Keratinocyte (primary cell): ENCODE measurements around the gene TMEM115. TPM values are rescaled to one million over a fixed set of nuclear protein-coding genes. Genes with fewer than 3 reads are reported as not detected.

Experiments
- DNase-seq: peaks from one replicate; pipeline ENCODE4 v3.0.0-alpha.2; 2011; ENCODE audit warnings: low read depth, missing footprints, low spot score
- FAIRE-seq: peaks from 2 replicates; lab custom pipeline; 2011; peaks lifted over from hg19 to GRCh38; lab: Jason Lieb, UNC
- H2AFZ ChIP-seq: 2 replicates; pipeline ENCODE4 v1.6.0; 2012; ENCODE audit warnings: low read length, control low read depth, inconsistent platforms; ENCODE audit not compliant: control insufficient read depth
- H3K27ac ChIP-seq: 2 replicates; pipeline ENCODE4 v1.5.1; 2011; ENCODE audit warnings: low read length; ENCODE audit not compliant: control insufficient read depth, insufficient read depth
- H3K27me3 ChIP-seq: 3 replicates; pipeline ENCODE4 v1.6.0; 2011; ENCODE audit warnings: low read length; ENCODE audit not compliant: control insufficient read depth, insufficient read depth; ENCODE audit errors: extremely low read depth
- H3K36me3 ChIP-seq, 2 experiments: 2 replicates in 1 of 2; 3 replicates in 1 of 2; pipeline ENCODE4 v1.5.1; 2011; ENCODE audit warnings: low read length in 2 of 2, mild to moderate bottlenecking in 1 of 2; ENCODE audit not compliant: control insufficient read depth in 2 of 2, insufficient read depth in 2 of 2; ENCODE audit errors: extremely low read depth in 1 of 2
- H3K4me1 ChIP-seq: 3 replicates; pipeline ENCODE4 v1.5.1; 2011; ENCODE audit warnings: low read length; ENCODE audit not compliant: control insufficient read depth, insufficient read depth; ENCODE audit errors: extremely low read depth
- H3K4me2 ChIP-seq: 3 replicates; pipeline ENCODE4 v1.6.0; 2011; ENCODE audit warnings: low read depth, low read length; ENCODE audit not compliant: control insufficient read depth, insufficient read depth; ENCODE audit errors: extremely low read depth
- H3K4me3 ChIP-seq, 3 experiments: fragments of 200-600 bp in 1 of 3; sonication (generic) in 1 of 3; 2 replicates in 2 of 3; 3 replicates in 1 of 3; pipeline ENCODE4 v1.5.1; 2011 to 2016; ENCODE audit warnings: low read length in 3 of 3, mild to moderate bottlenecking in 3 of 3, control low read depth in 2 of 3, inconsistent platforms in 1 of 3, low read depth in 1 of 3, mixed read lengths in 1 of 3, mixed run types in 1 of 3, moderate library complexity in 1 of 3; ENCODE audit not compliant: control insufficient read depth in 2 of 3, insufficient read depth in 2 of 3; ENCODE audit errors: extremely low read depth in 1 of 3
- H3K79me2 ChIP-seq: 2 replicates; pipeline ENCODE4 v1.6.0; 2012; ENCODE audit warnings: low read length; ENCODE audit not compliant: control insufficient read depth, insufficient read depth
- H3K9ac ChIP-seq: 3 replicates; pipeline ENCODE4 v1.6.0; 2011; ENCODE audit warnings: low read length; ENCODE audit not compliant: control insufficient read depth, insufficient read depth; ENCODE audit errors: extremely low read depth
- H3K9me1 ChIP-seq: 3 replicates; pipeline ENCODE4 v1.6.0; 2011; ENCODE audit warnings: low read length; ENCODE audit not compliant: control insufficient read depth, insufficient read depth; ENCODE audit errors: extremely low read depth
- H3K9me3 ChIP-seq: 2 replicates; pipeline ENCODE4 v1.5.1; 2012; ENCODE audit warnings: low read depth, low read length; ENCODE audit not compliant: control insufficient read depth
- H4K20me1 ChIP-seq: 3 replicates; pipeline ENCODE4 v1.6.0; 2011; ENCODE audit warnings: low read length; ENCODE audit not compliant: control insufficient read depth, insufficient read depth; ENCODE audit errors: extremely low read depth
- CTCF ChIP-seq, 3 experiments: IDR thresholded peaks in 1 of 3; conservative IDR thresholded peaks in 1 of 3; optimal IDR thresholded peaks in 1 of 3; 2 replicates in 2 of 3; 3 replicates in 1 of 3; pipeline versions ENCODE3 to v1.5.1; 2011; ENCODE audit warnings: low read length in 3 of 3, mild to moderate bottlenecking in 3 of 3, moderate library complexity in 2 of 3, control low read depth in 1 of 3, inconsistent platforms in 1 of 3; ENCODE audit not compliant: insufficient read depth in 2 of 3; ENCODE audit errors: extremely low read depth in 1 of 3
- EZH2 ChIP-seq: IDR thresholded peaks from one replicate; pipeline ENCODE4 v1.6.1; 2012; ENCODE audit warnings: inconsistent platforms, mild to moderate bottlenecking, low read length, moderate library complexity
- dilution Hi-C: fragments of 300-500 bp; cut with MboI; formaldehyde crosslinking; loops from one replicate; pipeline ENCODE4 v1.7.0; 2020; ENCODE audit warnings: low sequenced_read_pairs; ENCODE audit not compliant: extremely low pct_ligation_motif_present
- polyA plus RNA-seq, 5 experiments: library from polyadenylated mRNA; depleted of rRNA in 3 of 5; stranded (reverse) in 3 of 5; stranded (forward) in 1 of 5; unstranded in 1 of 5; fragments of >200 nt; gene quantifications; 1 replicate in 1 of 5; 2 replicates in 3 of 5; 3 replicates in 1 of 5; pipeline versions ENCODE4 v1.2.1 to v1.2.3, GENCODE V29; 2011 to 2012; ENCODE audit warnings: missing spikeins in 2 of 5, low read depth in 1 of 5, low replicate concordance in 1 of 5

Gene TMEM115
- polyA plus RNA-seq, 1 donor (not counting 4 experiments of a cell fraction or from before 2014, with no cell fraction given), result 22.4 TPM

- H3K27ac ChIP-seq, result peak within 1 kb of the TSS; percentile 74
- dilution Hi-C loops, result no loop called here
- peak within 1 kb of the TSS; percentile 94 for H3K4me2 ChIP-seq
- H4K20me1 ChIP-seq, result no peaks in the 10 kb centered on the region
- no peak within 1 kb of the TSS for H2AFZ ChIP-seq
- DNase-seq, result peak; percentile 90
- peaks cover 28 to 40% of the 10 kb centered on the region in 2 experiments for H3K36me3 ChIP-seq
- peak within 1 kb of the TSS; percentile 87 for H3K9ac ChIP-seq
- peaks cover 12% of the 10 kb centered on the region for H3K4me1 ChIP-seq
- no peak for TF ChIP-seq CTCF (optimal IDR thresholded peaks at IDR 0.05 in 1 of 3, IDR thresholded peaks at IDR 0.05 in 1 of 3, conservative IDR thresholded peaks at IDR 0.05 in 1 of 3; ENCODE audit: extremely low read depth in 1 of 3, insufficient read depth in 2 of 3, low read length in 3 of 3)
- TF ChIP-seq EZH2, result no peak
- no peaks in the 10 kb centered on the region for H3K27me3 ChIP-seq
- H3K9me1 ChIP-seq, result no peaks in the 10 kb centered on the region
- peak; percentile 76 for FAIRE-seq
- H3K4me3 ChIP-seq, result peak within 1 kb of the TSS; percentile 86 to 90 (median 87)
- H3K9me3 ChIP-seq, result no peaks in the 10 kb centered on the region
- H3K79me2 ChIP-seq, result peaks cover 45% of the 10 kb centered on the region
These were observed 31.2 kb downstream of the TMEM115 start, which contains the start of gene TUSC2 for GRCh38 chr3:50327943-50328691. TUSC2 (minus strand) TSS chr3:50328223; CDS start chr3:50328099, 124 bp downstream.

GRCh38 chr3:50327129-50327528 is 32.2 kb downstream of the TMEM115 start:
- FAIRE-seq (no peak), DNase-seq (no peak)
- Histone ChIP-seq H3K79me2 (peaks cover 36% of the 10 kb centered on the region), H3K4me3 (peak overlapping the region; percentile 86 to 90 (median 87)), H3K27me3 (no peaks in the 10 kb centered on the region), H3K9ac (peak overlapping the region; percentile 87), H3K4me2 (peak overlapping the region; percentile 94), H3K9me3 (no peaks in the 10 kb centered on the region), H2AFZ (no peak overlapping the region), H3K36me3 (peaks cover 27 to 39% of the 10 kb centered on the region in 2 experiments), H4K20me1 (no peaks in the 10 kb centered on the region), H3K9me1 (no peaks in the 10 kb centered on the region), H3K4me1 (peaks cover 13% of the 10 kb centered on the region), H3K27ac (peak overlapping the region; percentile 74)
- TF ChIP-seq EZH2, result no peak
- no peak for TF ChIP-seq CTCF (optimal IDR thresholded peaks at IDR 0.05 in 1 of 3, IDR thresholded peaks at IDR 0.05 in 1 of 3, conservative IDR thresholded peaks at IDR 0.05 in 1 of 3; ENCODE audit: extremely low read depth in 1 of 3, insufficient read depth in 2 of 3, low read length in 3 of 3)
- dilution Hi-C loops, result no loop called here
